ENCODE results near the gene USP47. TPM values are rescaled to one million over a fixed set of nuclear protein-coding genes. Genes with fewer than 3 reads are reported as not detected.

USP47 gene
- total RNA-seq, 1 experiment from 2014 or later = 37.5 TPM

DNA sequence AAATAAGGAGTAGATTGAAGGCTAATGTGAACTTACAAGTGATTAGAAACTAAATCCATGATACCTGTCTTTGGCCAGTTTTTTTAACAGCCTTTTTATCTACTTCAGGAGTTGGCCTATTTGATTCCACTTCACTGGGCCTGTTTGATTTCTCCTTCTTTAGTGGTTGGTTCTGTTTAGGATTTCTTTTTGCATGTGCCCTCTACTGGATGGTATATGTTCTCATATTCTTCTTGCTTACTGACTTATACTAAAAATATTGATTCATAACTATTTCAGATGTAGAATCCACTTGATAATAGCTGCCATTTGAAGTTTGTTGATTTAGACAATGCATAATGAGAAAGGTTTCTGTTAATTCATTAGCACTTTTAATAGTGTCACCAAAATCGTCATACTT, 53.9 kb downstream of the USP47 start:
- H3K27ac Mint-ChIP-seq (ENCODE audit: unreplicated experiment) = no peak overlapping the region
- peak; percentile 1 for TF ChIP-seq CTCF (IDR thresholded peaks at IDR 0.05; ENCODE audit: unreplicated experiment)
- CTCF ChIA-PET = no interaction called here

DNA sequence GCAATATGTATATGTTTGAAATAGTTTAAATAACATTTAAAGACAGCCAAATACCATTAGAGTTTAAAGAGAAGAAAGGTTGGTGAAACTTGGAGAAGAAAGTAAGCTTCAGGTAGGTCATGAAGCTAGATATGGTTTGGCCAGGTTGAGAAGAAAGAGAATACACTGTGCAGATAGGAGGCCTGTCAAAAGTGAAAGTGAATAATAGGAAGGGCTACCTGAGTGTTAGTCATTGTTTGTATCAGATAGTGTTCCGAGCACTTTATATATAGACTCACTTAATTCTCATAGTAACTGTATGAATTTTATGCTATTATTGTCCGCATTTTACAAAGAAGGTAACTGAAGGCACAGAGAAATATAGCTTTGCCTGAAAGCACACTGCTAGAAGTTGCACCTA, 56.9 kb downstream of the USP47 start:
- CTCF ChIA-PET = interaction anchor here (1.0 kb wide), 1 partner anchor 100 kb away, joined by 3 read pairs; no protein-coding TSS in a partner anchor
- no peak for DNase-seq
- Mint-ChIP-seq H3K27ac (ENCODE audit: unreplicated experiment) (no peak overlapping the region), H3K4me3 (ENCODE audit: low read depth, unreplicated experiment) (no peak overlapping the region), H3K9me3 (ENCODE audit: low read depth, unreplicated experiment) (no peaks in the 10 kb centered on the region), H3K36me3 (ENCODE audit: insufficient read depth, unreplicated experiment) (no peaks in the 10 kb centered on the region), H3K4me1 (ENCODE audit: low read depth, unreplicated experiment) (peaks cover 6% of the 10 kb centered on the region), H3K27me3 (ENCODE audit: unreplicated experiment) (no peaks in the 10 kb centered on the region)
- intact Hi-C loops (cut with micrococcal nuclease; ENCODE audit: unreplicated experiment) = no loop called here
- no TSS peak for BruUV-seq (replicated peaks)
- TF ChIP-seq CTCF (IDR thresholded peaks at IDR 0.05; ENCODE audit: unreplicated experiment) = no peak

More for the DNA sequence above, 53.9 kb downstream of the USP47 start:
- intact Hi-C loops (cut with micrococcal nuclease; ENCODE audit: unreplicated experiment) = loop anchor here (1.0 kb wide), 1 partner anchor 96 kb away; no protein-coding TSS in a partner anchor
- no peaks in the 10 kb centered on the region for H3K27me3 Mint-ChIP-seq (ENCODE audit: unreplicated experiment)
- H3K4me1 Mint-ChIP-seq (ENCODE audit: low read depth, unreplicated experiment) = peaks cover 6% of the 10 kb centered on the region
- H3K4me3 Mint-ChIP-seq (ENCODE audit: low read depth, unreplicated experiment) = no peak overlapping the region
- no peaks in the 10 kb centered on the region for H3K36me3 Mint-ChIP-seq (ENCODE audit: insufficient read depth, unreplicated experiment)
- DNase-seq = no peak
- BruUV-seq (replicated peaks) = no TSS peak
- H3K9me3 Mint-ChIP-seq (ENCODE audit: low read depth, unreplicated experiment) = no peaks in the 10 kb centered on the region

DNA sequence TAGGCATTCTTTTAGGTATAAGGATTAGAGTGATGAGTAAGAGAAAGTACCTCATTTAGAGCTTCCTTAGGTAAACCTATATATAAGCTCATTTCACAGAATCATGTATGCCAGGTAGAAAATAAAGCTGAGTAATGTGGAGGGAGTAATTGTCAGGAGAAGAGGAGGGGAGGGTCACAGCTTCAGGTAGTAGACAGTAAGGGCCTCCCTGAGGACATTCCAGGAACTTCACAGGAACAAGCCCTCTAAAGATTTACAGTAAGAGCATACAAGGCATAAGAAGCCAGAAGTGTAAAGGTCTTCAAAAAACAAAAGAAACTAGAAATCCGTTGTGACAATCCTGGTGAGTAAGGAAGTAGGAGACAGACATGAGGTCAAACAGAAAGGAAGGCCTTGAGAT, 57.6 kb downstream of the USP47 start:
- no peak for DNase-seq
- Mint-ChIP-seq H3K27me3 (ENCODE audit: unreplicated experiment) (no peaks in the 10 kb centered on the region), H3K4me1 (ENCODE audit: low read depth, unreplicated experiment) (peaks cover 6% of the 10 kb centered on the region), H3K27ac (ENCODE audit: unreplicated experiment) (no peak overlapping the region), H3K4me3 (ENCODE audit: low read depth, unreplicated experiment) (no peak overlapping the region), H3K9me3 (ENCODE audit: low read depth, unreplicated experiment) (no peaks in the 10 kb centered on the region), H3K36me3 (ENCODE audit: insufficient read depth, unreplicated experiment) (no peaks in the 10 kb centered on the region)
- no peak for TF ChIP-seq CTCF (IDR thresholded peaks at IDR 0.05; ENCODE audit: unreplicated experiment)
- CTCF ChIA-PET = interaction anchor here (1.0 kb wide), 1 partner anchor 100 kb away, joined by 3 read pairs; no protein-coding TSS in a partner anchor
- intact Hi-C loops (cut with micrococcal nuclease; ENCODE audit: unreplicated experiment) = no loop called here
- BruUV-seq (replicated peaks) = no TSS peak

GRCh38 chr11:11901929-11902328, 60.2 kb downstream of the USP47 start:
- Mint-ChIP-seq H3K36me3 (ENCODE audit: insufficient read depth, unreplicated experiment) (no peaks in the 10 kb centered on the region), H3K9me3 (ENCODE audit: low read depth, unreplicated experiment) (no peaks in the 10 kb centered on the region), H3K27ac (ENCODE audit: unreplicated experiment) (no peak overlapping the region), H3K4me3 (ENCODE audit: low read depth, unreplicated experiment) (no peak overlapping the region), H3K4me1 (ENCODE audit: low read depth, unreplicated experiment) (peaks cover 6% of the 10 kb centered on the region), H3K27me3 (ENCODE audit: unreplicated experiment) (no peaks in the 10 kb centered on the region)
- CTCF ChIA-PET = interaction anchor here (0.7 to 1.2 kb wide), 2 partner anchors 13 to 185 kb away, joined by 4 to 5 read pairs; no protein-coding TSS in a partner anchor
- TF ChIP-seq CTCF (IDR thresholded peaks at IDR 0.05; ENCODE audit: unreplicated experiment) = no peak
- intact Hi-C loops (cut with micrococcal nuclease; ENCODE audit: unreplicated experiment) = no loop called here
- no peak for DNase-seq
- BruUV-seq (replicated peaks) = no TSS peak

Data from Calu3 (cell line).